WTC11 (cell line): ENCODE measurements around the gene TRIML2. TPM values are rescaled to one million over a fixed set of nuclear protein-coding genes. Genes with fewer than 3 reads are reported as not detected.
"Not testable (repeated sequence)": the region's sequence is repeated elsewhere in the genome, so short reads cannot be mapped to it uniquely, and the experiment has no call there.

ENCODE experiments used
- ATAC-seq: fragments of 200-7000 bp; cut with Tn5 transposase; 2 replicates; pipeline ENCODE4 v1.10.0; 2021; ENCODE audit warnings: mild to moderate bottlenecking, moderate library complexity
- CTCF ChIA-PET: fragments of 300-600 bp; sonication (Branson Sonifier 250); formaldehyde crosslinking; loops from one replicate; lab custom pipeline; 2021; ENCODE audit warnings: antibody characterized with exemption; lab: Charles Lee
- POLR2A ChIA-PET: fragments of 350-600 bp; sonication (Branson Sonifier 250); formaldehyde crosslinking; loops from one replicate; lab custom pipeline; 2021; ENCODE audit warnings: antibody characterized with exemption; lab: Charles Lee
- DNase-seq: peaks from one replicate; pipeline ENCODE4 v3.0.0; 2021; ENCODE audit warnings: low spot score
- H3K27ac Mint-ChIP-seq: 2 replicates; pipeline ENCODE4 v1.8.0; 2021; ENCODE audit warnings: mixed read lengths
- H3K27me3 Mint-ChIP-seq: 2 replicates; pipeline ENCODE4 v1.8.0; 2021; ENCODE audit warnings: low read depth, mild to moderate bottlenecking, moderate library complexity, mixed read lengths
- H3K36me3 Mint-ChIP-seq: 2 replicates; pipeline ENCODE4 v1.8.0; 2021; ENCODE audit warnings: mixed read lengths
- H3K4me1 Mint-ChIP-seq: 2 replicates; pipeline ENCODE4 v1.8.0; 2022; ENCODE audit warnings: mixed read lengths
- H3K4me3 Mint-ChIP-seq: 2 replicates; pipeline ENCODE4 v1.8.0; 2021; ENCODE audit warnings: mild to moderate bottlenecking, moderate library complexity, mixed read lengths
- H3K9me3 Mint-ChIP-seq: 2 replicates; pipeline ENCODE4 v1.8.0; 2021; ENCODE audit warnings: mixed read lengths
- AFF4 ChIP-seq: sonication (generic); formaldehyde crosslinking; IDR thresholded peaks from 2 replicates; pipeline ENCODE4 v1.8.1; 2023; ENCODE audit warnings: mild to moderate bottlenecking, missing genetic modification reagents, borderline replicate concordance
- CTCF ChIP-seq: fragments of 200-600 bp; IDR thresholded peaks from 2 replicates; pipeline ENCODE4 v1.8.0; 2022; ENCODE audit warnings: antibody characterized with exemption
- ELF4 ChIP-seq: sonication (generic); formaldehyde crosslinking; IDR thresholded peaks from 2 replicates; pipeline ENCODE4 v1.8.1; 2022; ENCODE audit warnings: low read depth, mild to moderate bottlenecking, moderate library complexity, missing genetic modification reagents
- FOXJ3 ChIP-seq: sonication (generic); formaldehyde crosslinking; IDR thresholded peaks from 2 replicates; pipeline ENCODE4 v1.9.0; 2021; ENCODE audit warnings: missing genetic modification reagents, mild to moderate bottlenecking, borderline replicate concordance
- FOXP1 ChIP-seq: sonication (generic); formaldehyde crosslinking; IDR thresholded peaks from 2 replicates; pipeline ENCODE4 v1.8.0; 2022; ENCODE audit warnings: missing genetic modification reagents, mild to moderate bottlenecking, moderate library complexity, borderline replicate concordance
- KAT7 ChIP-seq: sonication (generic); formaldehyde crosslinking; IDR thresholded peaks from 2 replicates; pipeline ENCODE4 v1.8.1; 2023; ENCODE audit warnings: missing genetic modification reagents, mild to moderate bottlenecking, borderline replicate concordance
- NFATC4 ChIP-seq: fragments of 250-450 bp; sonication (Bioruptor Pico); IDR thresholded peaks from 2 replicates; pipeline ENCODE4 v1.9.0; 2021; ENCODE audit warnings: mild to moderate bottlenecking
- NFYB ChIP-seq: sonication (generic); formaldehyde crosslinking; conservative IDR thresholded peaks from 2 replicates; pipeline ENCODE4 v1.8.0; 2022; ENCODE audit warnings: low read depth, missing genetic modification reagents
- PRRX2 ChIP-seq: fragments of 250-450 bp; sonication (Bioruptor Pico); IDR thresholded peaks from 2 replicates; pipeline ENCODE4 v1.8.0; 2021; ENCODE audit warnings: mild to moderate bottlenecking
- SMAD4 ChIP-seq: sonication (generic); formaldehyde crosslinking; IDR thresholded peaks from 2 replicates; pipeline ENCODE4 v1.8.0; 2022; ENCODE audit warnings: mild to moderate bottlenecking, missing genetic modification reagents
- STAT6 ChIP-seq: sonication (generic); formaldehyde crosslinking; conservative IDR thresholded peaks from 2 replicates; pipeline ENCODE4 v1.8.1; 2023; ENCODE audit warnings: mild to moderate bottlenecking, low read depth, missing genetic modification reagents, moderate library complexity
- TCF7 ChIP-seq: sonication (generic); formaldehyde crosslinking; IDR thresholded peaks from 2 replicates; pipeline ENCODE4 v1.8.0; 2022; ENCODE audit warnings: mild to moderate bottlenecking, low read depth, missing genetic modification reagents, moderate library complexity
- TEAD1 ChIP-seq: sonication (generic); formaldehyde crosslinking; IDR thresholded peaks from 2 replicates; pipeline ENCODE4 v1.8.0; 2022; ENCODE audit warnings: mild to moderate bottlenecking, missing genetic modification reagents
- USF2 ChIP-seq: sonication (generic); formaldehyde crosslinking; IDR thresholded peaks from 2 replicates; pipeline ENCODE4 v1.8.1; 2023; ENCODE audit warnings: mild to moderate bottlenecking, missing genetic modification reagents, moderate library complexity
- ZSCAN18 ChIP-seq: fragments of 250-450 bp; sonication (Bioruptor Pico); IDR thresholded peaks from 2 replicates; pipeline ENCODE4 v2.1.2; 2022; ENCODE audit warnings: mild to moderate bottlenecking, moderate library complexity
- total RNA-seq: library from RNA; stranded (reverse); gene quantifications from 3 replicates; pipeline ENCODE4 v1.2.3, GENCODE V29; 2021
- TF ChIP-seq, protein P1 (sequence below): sonication (generic); formaldehyde crosslinking; IDR thresholded peaks from 2 replicates; pipeline ENCODE4 v1.8.0; 2023; ENCODE audit warnings: mild to moderate bottlenecking, missing genetic modification reagents
- TF ChIP-seq, protein P2 (sequence below): fragments of 250-450 bp; sonication (Bioruptor Pico); IDR thresholded peaks from 2 replicates; pipeline ENCODE4 v1.8.0; 2021; ENCODE audit warnings: mild to moderate bottlenecking
- TF ChIP-seq, protein P3 (sequence below): sonication (generic); formaldehyde crosslinking; IDR thresholded peaks from 2 replicates; pipeline ENCODE4 v1.8.1; 2023; ENCODE audit warnings: mild to moderate bottlenecking, missing genetic modification reagents, moderate library complexity

Gene TRIML2
- total RNA-seq, 1 experiment from 2014 or later = 115 TPM

- TF ChIP-seq, protein P1, sequence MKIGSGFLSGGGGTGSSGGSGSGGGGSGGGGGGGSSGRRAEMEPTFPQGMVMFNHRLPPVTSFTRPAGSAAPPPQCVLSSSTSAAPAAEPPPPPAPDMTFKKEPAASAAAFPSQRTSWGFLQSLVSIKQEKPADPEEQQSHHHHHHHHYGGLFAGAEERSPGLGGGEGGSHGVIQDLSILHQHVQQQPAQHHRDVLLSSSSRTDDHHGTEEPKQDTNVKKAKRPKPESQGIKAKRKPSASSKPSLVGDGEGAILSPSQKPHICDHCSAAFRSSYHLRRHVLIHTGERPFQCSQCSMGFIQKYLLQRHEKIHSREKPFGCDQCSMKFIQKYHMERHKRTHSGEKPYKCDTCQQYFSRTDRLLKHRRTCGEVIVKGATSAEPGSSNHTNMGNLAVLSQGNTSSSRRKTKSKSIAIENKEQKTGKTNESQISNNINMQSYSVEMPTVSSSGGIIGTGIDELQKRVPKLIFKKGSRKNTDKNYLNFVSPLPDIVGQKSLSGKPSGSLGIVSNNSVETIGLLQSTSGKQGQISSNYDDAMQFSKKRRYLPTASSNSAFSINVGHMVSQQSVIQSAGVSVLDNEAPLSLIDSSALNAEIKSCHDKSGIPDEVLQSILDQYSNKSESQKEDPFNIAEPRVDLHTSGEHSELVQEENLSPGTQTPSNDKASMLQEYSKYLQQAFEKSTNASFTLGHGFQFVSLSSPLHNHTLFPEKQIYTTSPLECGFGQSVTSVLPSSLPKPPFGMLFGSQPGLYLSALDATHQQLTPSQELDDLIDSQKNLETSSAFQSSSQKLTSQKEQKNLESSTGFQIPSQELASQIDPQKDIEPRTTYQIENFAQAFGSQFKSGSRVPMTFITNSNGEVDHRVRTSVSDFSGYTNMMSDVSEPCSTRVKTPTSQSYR (CRISPR knock-in tag) = no peak
- TF ChIP-seq TEAD1 (CRISPR knock-in tag) (no peak), CTCF (no peak)
Observed at GRCh38 chr4:188046657-188047056, 62.7 kb downstream of the TRIML2 start (continued).

DNA sequence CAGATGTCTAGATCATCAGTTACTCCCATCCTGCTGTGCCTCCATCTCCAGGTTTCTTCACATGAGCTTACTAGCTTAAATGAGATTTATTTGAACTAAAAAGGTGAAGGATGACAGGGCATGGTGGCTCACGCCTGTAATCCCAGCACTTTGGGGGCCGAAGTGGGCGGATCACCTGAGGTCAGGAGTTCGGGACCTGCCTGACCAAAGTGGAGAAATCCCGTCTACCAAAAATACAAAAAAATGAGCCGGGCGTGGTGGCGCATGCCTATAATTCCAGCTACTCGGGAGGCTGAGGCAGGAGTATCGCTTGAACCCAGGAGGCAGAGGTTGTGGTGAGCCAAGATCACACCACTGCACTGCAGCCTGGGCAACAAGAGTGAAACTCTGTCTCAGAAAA lies 63.9 kb downstream of the TRIML2 start:
- H3K9me3 Mint-ChIP-seq, H3K4me3 Mint-ChIP-seq, ATAC-seq, POLR2A ChIA-PET, H3K36me3 Mint-ChIP-seq, H3K27ac Mint-ChIP-seq, DNase-seq, CTCF ChIA-PET, H3K27me3 Mint-ChIP-seq: not testable (repeated sequence)
- peaks cover 24% of the 10 kb centered on the region for H3K4me1 Mint-ChIP-seq

DNA sequence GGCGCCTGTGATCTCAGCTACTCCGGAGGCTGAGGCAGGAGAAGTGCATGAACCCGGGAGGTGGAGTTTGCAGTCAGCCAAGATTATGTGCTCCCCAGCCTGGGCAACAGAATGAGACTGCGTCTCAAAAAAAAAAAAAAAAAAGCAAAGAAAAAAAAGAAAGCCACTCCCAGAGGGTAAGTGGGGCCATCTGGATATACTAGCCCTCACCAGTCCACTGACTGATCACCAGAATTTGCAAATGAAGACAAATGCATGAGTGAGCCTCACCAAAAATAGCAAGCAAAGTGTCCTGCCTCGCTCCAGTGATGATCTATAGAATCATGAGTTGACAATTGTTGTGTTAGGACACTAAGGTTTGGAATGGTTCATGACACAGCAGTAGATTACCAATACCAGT lies 66.2 kb downstream of the TRIML2 start:
- H3K27me3 Mint-ChIP-seq = no peaks in the 10 kb centered on the region
- no peak overlapping the region for H3K4me3 Mint-ChIP-seq
- H3K9me3 Mint-ChIP-seq = no peaks in the 10 kb centered on the region
- H3K36me3 Mint-ChIP-seq = no peaks in the 10 kb centered on the region
- peaks cover 26% of the 10 kb centered on the region for H3K4me1 Mint-ChIP-seq
- DNase-seq (no peak), ATAC-seq (no peak)
- ChIA-PET POLR2A (no interaction called here), CTCF (interaction anchor here (0.7 kb wide), 1 partner anchor 691 kb away, joined by 3 read pairs; no protein-coding TSS in a partner anchor)
- H3K27ac Mint-ChIP-seq = no peak overlapping the region
- TF ChIP-seq NFATC4 (CRISPR knock-in tag) (no peak), USF2 (no peak), KAT7 (CRISPR knock-in tag) (no peak), STAT6 (no peak), ZSCAN18 (no peak), AFF4 (CRISPR knock-in tag) (no peak), NFYB (CRISPR knock-in tag) (no peak), PRRX2 (CRISPR knock-in tag) (no peak), FOXJ3 (CRISPR knock-in tag) (no peak), ELF4 (no peak), SMAD4 (CRISPR knock-in tag) (no peak), TCF7 (CRISPR knock-in tag) (no peak), FOXP1 (no peak)
- TF ChIP-seq, protein P2, sequence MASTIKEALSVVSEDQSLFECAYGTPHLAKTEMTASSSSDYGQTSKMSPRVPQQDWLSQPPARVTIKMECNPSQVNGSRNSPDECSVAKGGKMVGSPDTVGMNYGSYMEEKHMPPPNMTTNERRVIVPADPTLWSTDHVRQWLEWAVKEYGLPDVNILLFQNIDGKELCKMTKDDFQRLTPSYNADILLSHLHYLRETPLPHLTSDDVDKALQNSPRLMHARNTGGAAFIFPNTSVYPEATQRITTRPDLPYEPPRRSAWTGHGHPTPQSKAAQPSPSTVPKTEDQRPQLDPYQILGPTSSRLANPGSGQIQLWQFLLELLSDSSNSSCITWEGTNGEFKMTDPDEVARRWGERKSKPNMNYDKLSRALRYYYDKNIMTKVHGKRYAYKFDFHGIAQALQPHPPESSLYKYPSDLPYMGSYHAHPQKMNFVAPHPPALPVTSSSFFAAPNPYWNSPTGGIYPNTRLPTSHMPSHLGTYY (CRISPR knock-in tag) = no peak
- TF ChIP-seq, protein P3, sequence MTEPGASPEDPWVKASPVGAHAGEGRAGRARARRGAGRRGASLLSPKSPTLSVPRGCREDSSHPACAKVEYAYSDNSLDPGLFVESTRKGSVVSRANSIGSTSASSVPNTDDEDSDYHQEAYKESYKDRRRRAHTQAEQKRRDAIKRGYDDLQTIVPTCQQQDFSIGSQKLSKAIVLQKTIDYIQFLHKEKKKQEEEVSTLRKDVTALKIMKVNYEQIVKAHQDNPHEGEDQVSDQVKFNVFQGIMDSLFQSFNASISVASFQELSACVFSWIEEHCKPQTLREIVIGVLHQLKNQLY (CRISPR knock-in tag) = no peak
